Astrocyte (in vitro differentiated cells and primary cell): ENCODE measurements around the gene PIERCE2. TPM values are rescaled to one million over a fixed set of nuclear protein-coding genes. Genes with fewer than 3 reads are reported as not detected.
"Not testable (repeated sequence)": the region's sequence is repeated elsewhere in the genome, so short reads cannot be mapped to it uniquely, and the experiment has no call there.

Source experiments
- DNase-seq: peaks from one replicate; pipeline ENCODE4 v3.0.0-alpha.2; 2010; ENCODE audit warnings: low read depth
- FAIRE-seq: peaks from 2 replicates; lab custom pipeline; 2011; peaks lifted over from hg19 to GRCh38; lab: Jason Lieb, UNC
- H2AFZ ChIP-seq: 2 replicates; pipeline ENCODE4 v1.6.0; 2012; ENCODE audit warnings: low read depth, low read length, inconsistent platforms
- H3K27ac ChIP-seq: 2 replicates; pipeline ENCODE4 v1.5.1; 2011; ENCODE audit warnings: low read depth, low read length, inconsistent platforms
- H3K27me3 ChIP-seq: 2 replicates; pipeline ENCODE4 v1.6.0; 2011; ENCODE audit warnings: low read length, inconsistent platforms; ENCODE audit not compliant: insufficient read depth
- H3K36me3 ChIP-seq: 2 replicates; pipeline ENCODE4 v1.5.1; 2011; ENCODE audit warnings: low read length, inconsistent platforms; ENCODE audit not compliant: insufficient read depth
- H3K4me1 ChIP-seq: 2 replicates; pipeline ENCODE4 v1.5.1; 2011; ENCODE audit warnings: low read length, inconsistent platforms; ENCODE audit not compliant: insufficient read depth
- H3K4me2 ChIP-seq: 2 replicates; pipeline ENCODE4 v1.6.0; 2012; ENCODE audit warnings: low read length, inconsistent platforms
- H3K4me3 ChIP-seq: 2 replicates; pipeline ENCODE4 v1.5.1; 2011; ENCODE audit warnings: low read depth, mild to moderate bottlenecking, low read length, inconsistent platforms; ENCODE audit not compliant: insufficient read depth
- H3K79me2 ChIP-seq: 2 replicates; pipeline ENCODE4 v1.6.0; 2012; ENCODE audit warnings: mild to moderate bottlenecking, low read length, inconsistent platforms; ENCODE audit not compliant: insufficient read depth
- H3K9ac ChIP-seq: 2 replicates; pipeline ENCODE4 v1.6.0; 2012; ENCODE audit warnings: mild to moderate bottlenecking, low read length, inconsistent platforms
- H3K9me3 ChIP-seq: 2 replicates; pipeline ENCODE4 v1.5.1; 2012; ENCODE audit warnings: low read depth, mild to moderate bottlenecking, low read length, inconsistent platforms; ENCODE audit not compliant: insufficient read depth
- H4K20me1 ChIP-seq: 2 replicates; pipeline ENCODE4 v1.6.0; 2012; ENCODE audit warnings: low read length, inconsistent platforms; ENCODE audit not compliant: insufficient read depth
- H3K27ac Mint-ChIP-seq: one replicate; pipeline ENCODE4 v1.8.0; 2021; ENCODE audit warnings: mild to moderate bottlenecking, mixed read lengths; ENCODE audit not compliant: unreplicated experiment
- H3K27me3 Mint-ChIP-seq: one replicate; pipeline ENCODE4 v1.8.0; 2021; ENCODE audit warnings: low read depth, mixed read lengths; ENCODE audit not compliant: unreplicated experiment
- H3K36me3 Mint-ChIP-seq: one replicate; pipeline ENCODE4 v1.8.0; 2021; ENCODE audit warnings: low read depth, mixed read lengths; ENCODE audit not compliant: unreplicated experiment
- H3K4me1 Mint-ChIP-seq: one replicate; pipeline ENCODE4 v1.8.0; 2021; ENCODE audit warnings: low read depth, mixed read lengths; ENCODE audit not compliant: unreplicated experiment
- H3K4me3 Mint-ChIP-seq: one replicate; pipeline ENCODE4 v1.8.0; 2021; ENCODE audit warnings: mild to moderate bottlenecking, moderate library complexity, mixed read lengths; ENCODE audit not compliant: unreplicated experiment
- H3K9me3 Mint-ChIP-seq: one replicate; pipeline ENCODE4 v1.8.0; 2021; ENCODE audit warnings: mild to moderate bottlenecking, mixed read lengths; ENCODE audit not compliant: unreplicated experiment
- EZH2 ChIP-seq: IDR thresholded peaks from 2 replicates; pipeline ENCODE4 v1.6.1; 2012; ENCODE audit warnings: mild to moderate bottlenecking, low read length, inconsistent platforms; ENCODE audit not compliant: insufficient read depth
- total RNA-seq: library from RNA; stranded (reverse); gene quantifications from 2 replicates; pipeline ENCODE4 v1.2.1, GENCODE V29; 2021
- TF ChIP-seq, protein P1 (sequence below): IDR thresholded peaks from 2 replicates; pipeline ENCODE4 v1.5.1; 2011; ENCODE audit warnings: low read depth, mild to moderate bottlenecking, inconsistent platforms, low read length, moderate library complexity; ENCODE audit not compliant: insufficient read depth

Gene PIERCE2
- total RNA-seq, 1 donor from 2014 or later, result 1.6 TPM

DNA sequence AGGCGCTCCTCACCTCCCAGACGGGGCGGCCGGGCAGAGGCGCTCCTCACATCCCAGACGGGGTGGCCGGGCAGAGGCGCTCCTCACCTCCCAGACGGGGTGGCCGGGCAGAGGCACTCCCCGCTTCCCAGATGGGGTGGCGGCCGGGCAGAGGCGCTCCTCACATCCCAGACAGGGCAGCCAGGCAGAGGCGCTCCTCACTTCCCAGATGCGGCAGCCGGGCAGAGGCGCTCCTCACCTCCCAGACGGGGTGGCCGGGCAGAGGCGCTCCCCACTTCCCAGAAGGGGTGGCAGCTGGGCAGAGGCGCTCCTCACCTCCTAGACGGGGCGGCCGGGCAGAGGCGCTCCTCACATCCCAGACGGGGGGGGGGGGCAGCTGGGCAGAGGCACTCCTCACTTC, 37.6 kb downstream of the PIERCE2 start:
- not testable (repeated sequence) for H3K36me3 ChIP-seq, H3K9ac ChIP-seq, H3K4me1 Mint-ChIP-seq, H3K4me1 ChIP-seq, H3K4me2 ChIP-seq, H3K9me3 ChIP-seq, H2AFZ ChIP-seq, H3K27me3 Mint-ChIP-seq, FAIRE-seq, H4K20me1 ChIP-seq, H3K79me2 ChIP-seq, H3K4me3 Mint-ChIP-seq, H3K27ac ChIP-seq, H3K27me3 ChIP-seq, H3K4me3 ChIP-seq, H3K27ac Mint-ChIP-seq, DNase-seq
- peaks cover 16% of the 10 kb centered on the region for H3K9me3 Mint-ChIP-seq
- H3K36me3 Mint-ChIP-seq, result peaks cover 11% of the 10 kb centered on the region

DNA sequence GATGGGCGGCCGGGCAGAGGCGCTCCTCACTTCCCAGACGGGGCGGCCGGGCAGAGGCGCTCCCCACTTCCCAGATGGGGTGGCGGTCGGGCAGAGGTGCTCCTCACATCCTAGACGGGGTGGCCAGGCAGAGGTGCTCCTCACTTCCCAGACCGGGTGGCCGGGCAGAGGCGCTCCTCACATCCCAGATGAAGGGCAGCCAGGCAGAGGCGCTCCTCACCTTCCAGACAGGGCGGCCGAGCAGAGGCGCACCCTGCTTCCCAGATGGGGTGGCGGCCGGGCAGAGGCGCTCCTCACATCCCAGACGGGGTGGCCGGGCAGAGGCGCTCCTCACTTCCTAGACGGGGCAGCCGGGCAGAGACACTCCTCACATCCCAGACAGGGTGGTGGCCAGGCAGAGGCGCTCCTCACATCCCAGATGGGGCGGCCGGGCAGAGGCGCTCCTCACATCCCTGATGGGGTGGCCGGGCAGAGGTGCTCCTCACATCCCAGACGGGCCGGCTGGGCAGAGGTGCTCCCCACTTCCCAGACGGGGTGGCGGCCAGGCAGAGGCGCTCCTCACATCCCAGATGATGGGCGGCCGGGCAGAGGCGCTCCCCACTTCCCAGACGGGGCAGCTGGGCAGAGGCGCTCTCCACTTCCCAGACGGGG, 38.2 kb downstream of the PIERCE2 start:
- not testable (repeated sequence) for H4K20me1 ChIP-seq, H3K27me3 Mint-ChIP-seq, DNase-seq, H3K79me2 ChIP-seq, H3K9me3 ChIP-seq, H3K4me2 ChIP-seq, H3K27me3 ChIP-seq, H3K36me3 ChIP-seq, H3K4me3 Mint-ChIP-seq, FAIRE-seq, H3K27ac ChIP-seq, H3K4me3 ChIP-seq, H3K27ac Mint-ChIP-seq, H3K9ac ChIP-seq, H3K4me1 Mint-ChIP-seq, H2AFZ ChIP-seq, H3K4me1 ChIP-seq
- peaks cover 16% of the 10 kb centered on the region for H3K9me3 Mint-ChIP-seq
- peaks cover 11% of the 10 kb centered on the region for H3K36me3 Mint-ChIP-seq

DNA sequence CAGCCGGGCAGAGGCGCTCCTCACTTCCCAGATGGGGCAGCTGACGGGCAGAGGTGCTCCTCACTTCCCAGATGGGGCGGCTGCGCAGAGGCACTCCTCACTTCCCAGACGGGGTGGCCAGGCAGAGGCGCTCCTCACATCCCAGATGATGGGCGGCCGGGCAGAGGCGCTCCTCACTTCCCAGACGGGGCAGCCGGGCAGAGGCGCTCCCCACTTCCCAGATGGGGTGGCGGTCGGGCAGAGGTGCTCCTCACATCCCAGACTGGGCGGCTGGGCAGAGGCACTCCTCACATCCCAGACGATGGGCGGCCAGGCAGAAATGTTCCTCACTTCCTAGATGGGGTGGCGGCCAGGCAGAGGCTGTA, 38.7 kb downstream of the PIERCE2 start:
- peaks cover 16% of the 10 kb centered on the region for H3K9me3 Mint-ChIP-seq
- not testable (repeated sequence) for H3K4me1 Mint-ChIP-seq

DNA sequence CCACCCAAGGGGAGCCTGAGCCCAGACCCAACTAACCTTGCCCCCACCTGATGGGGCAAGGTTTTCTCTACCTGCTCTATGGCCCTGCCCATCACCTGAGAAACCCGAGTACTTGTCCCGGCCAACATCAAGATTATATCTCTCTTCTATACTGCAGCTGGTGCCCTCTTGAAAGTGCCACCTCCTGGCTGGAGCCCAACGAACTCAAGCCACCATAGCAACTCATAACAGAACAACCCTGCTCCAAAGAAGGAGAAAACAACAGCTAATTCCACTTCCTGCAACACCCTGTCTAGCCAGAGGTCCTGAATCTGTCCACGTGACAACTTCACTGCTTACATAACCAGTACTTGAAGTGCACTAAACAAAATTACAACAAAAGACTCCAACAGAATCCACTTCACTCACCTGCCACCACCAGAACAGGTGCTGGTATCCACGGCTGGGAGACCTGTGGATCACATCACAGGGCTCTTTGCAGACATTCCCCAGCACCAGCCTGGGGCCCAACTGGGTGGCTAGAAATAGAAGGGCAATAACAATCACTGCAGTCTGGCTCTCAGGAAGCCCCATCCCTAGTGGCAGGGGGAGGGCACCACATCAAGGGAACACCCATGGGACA, 49.2 kb downstream of the PIERCE2 start:
- H3K9me3 Mint-ChIP-seq, result peaks cover 21% of the 10 kb centered on the region
- no peak overlapping the region for H3K4me3 ChIP-seq
- H3K4me1 Mint-ChIP-seq, result no peaks in the 10 kb centered on the region
- H3K4me1 ChIP-seq, result no peaks in the 10 kb centered on the region
- H3K9me3 ChIP-seq, result no peaks in the 10 kb centered on the region
- no peak overlapping the region for H3K4me2 ChIP-seq
- no peak overlapping the region for H3K27ac Mint-ChIP-seq
- FAIRE-seq (no peak), DNase-seq (no peak)
- H3K27ac ChIP-seq, result no peak overlapping the region
- no peak overlapping the region for H3K4me3 Mint-ChIP-seq
- no peaks in the 10 kb centered on the region for H3K27me3 ChIP-seq
- H3K79me2 ChIP-seq, result no peaks in the 10 kb centered on the region
- peaks cover 10% of the 10 kb centered on the region for H3K36me3 Mint-ChIP-seq
- H3K36me3 ChIP-seq, result no peaks in the 10 kb centered on the region
- H2AFZ ChIP-seq, result no peak overlapping the region
- TF ChIP-seq, protein P1, sequence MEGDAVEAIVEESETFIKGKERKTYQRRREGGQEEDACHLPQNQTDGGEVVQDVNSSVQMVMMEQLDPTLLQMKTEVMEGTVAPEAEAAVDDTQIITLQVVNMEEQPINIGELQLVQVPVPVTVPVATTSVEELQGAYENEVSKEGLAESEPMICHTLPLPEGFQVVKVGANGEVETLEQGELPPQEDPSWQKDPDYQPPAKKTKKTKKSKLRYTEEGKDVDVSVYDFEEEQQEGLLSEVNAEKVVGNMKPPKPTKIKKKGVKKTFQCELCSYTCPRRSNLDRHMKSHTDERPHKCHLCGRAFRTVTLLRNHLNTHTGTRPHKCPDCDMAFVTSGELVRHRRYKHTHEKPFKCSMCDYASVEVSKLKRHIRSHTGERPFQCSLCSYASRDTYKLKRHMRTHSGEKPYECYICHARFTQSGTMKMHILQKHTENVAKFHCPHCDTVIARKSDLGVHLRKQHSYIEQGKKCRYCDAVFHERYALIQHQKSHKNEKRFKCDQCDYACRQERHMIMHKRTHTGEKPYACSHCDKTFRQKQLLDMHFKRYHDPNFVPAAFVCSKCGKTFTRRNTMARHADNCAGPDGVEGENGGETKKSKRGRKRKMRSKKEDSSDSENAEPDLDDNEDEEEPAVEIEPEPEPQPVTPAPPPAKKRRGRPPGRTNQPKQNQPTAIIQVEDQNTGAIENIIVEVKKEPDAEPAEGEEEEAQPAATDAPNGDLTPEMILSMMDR, result no peak
- no peak for TF ChIP-seq EZH2
- no peak overlapping the region for H3K9ac ChIP-seq
- no peaks in the 10 kb centered on the region for H4K20me1 ChIP-seq
- no peaks in the 10 kb centered on the region for H3K27me3 Mint-ChIP-seq

More for the DNA sequence above, 38.7 kb downstream of the PIERCE2 start:
- not testable (repeated sequence) for FAIRE-seq, H3K27ac ChIP-seq, H3K4me1 ChIP-seq, DNase-seq, H3K4me2 ChIP-seq, H3K79me2 ChIP-seq, H3K27me3 ChIP-seq, H3K27ac Mint-ChIP-seq, H3K4me3 ChIP-seq, H2AFZ ChIP-seq, H3K9me3 ChIP-seq, H3K36me3 ChIP-seq, H4K20me1 ChIP-seq, H3K27me3 Mint-ChIP-seq, H3K4me3 Mint-ChIP-seq, H3K9ac ChIP-seq
- peaks cover 11% of the 10 kb centered on the region for H3K36me3 Mint-ChIP-seq
